ENCODE data around the gene JUND.
A peak's percentile ranks its signal among the peaks of the same experiment; 100 is the strongest.

The JUND gene

DNA sequence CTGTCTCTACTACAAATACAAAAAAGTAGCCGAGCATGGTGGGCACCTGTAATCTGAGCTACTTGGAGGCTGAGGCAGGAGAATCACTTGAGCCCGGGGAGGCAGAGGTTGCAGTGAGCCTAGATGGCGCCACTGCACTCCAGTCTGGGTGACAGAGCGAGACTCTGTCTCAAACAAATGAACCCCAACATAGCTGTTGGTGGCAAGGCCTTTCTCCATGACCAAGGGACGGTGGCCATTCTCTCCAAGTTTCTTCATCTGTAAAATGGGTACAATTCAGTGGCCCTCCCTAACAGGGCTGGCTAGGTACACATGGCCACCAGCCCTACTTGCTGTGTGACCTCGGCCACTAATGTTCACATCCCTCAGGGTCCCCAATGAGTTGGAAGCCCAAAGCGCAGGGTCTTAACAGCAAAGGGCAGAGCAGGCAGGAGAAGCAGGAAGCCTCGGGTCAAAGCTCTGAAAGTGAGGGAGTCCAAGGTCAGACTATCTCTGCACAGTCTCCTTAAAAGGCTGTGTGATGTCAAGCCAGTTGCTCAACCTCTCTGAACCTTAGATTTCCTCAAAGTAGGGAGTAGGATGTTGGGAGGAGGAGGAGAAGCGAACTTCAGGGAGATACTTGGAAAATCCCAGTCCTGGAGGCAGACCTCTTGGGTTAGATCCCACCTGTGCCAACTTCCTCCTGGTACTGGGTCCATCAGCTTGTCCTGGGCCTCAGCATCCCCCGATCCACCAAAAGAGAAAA, 2.7 kb downstream of the JUND start:
- in situ Hi-C loops (cut with MboI; ENCODE audit: low pct_unique_long_range_greater_than_20kb, low sequenced_read_pairs): no loop called here
- DNase-seq: peak; percentile 49

DNA sequence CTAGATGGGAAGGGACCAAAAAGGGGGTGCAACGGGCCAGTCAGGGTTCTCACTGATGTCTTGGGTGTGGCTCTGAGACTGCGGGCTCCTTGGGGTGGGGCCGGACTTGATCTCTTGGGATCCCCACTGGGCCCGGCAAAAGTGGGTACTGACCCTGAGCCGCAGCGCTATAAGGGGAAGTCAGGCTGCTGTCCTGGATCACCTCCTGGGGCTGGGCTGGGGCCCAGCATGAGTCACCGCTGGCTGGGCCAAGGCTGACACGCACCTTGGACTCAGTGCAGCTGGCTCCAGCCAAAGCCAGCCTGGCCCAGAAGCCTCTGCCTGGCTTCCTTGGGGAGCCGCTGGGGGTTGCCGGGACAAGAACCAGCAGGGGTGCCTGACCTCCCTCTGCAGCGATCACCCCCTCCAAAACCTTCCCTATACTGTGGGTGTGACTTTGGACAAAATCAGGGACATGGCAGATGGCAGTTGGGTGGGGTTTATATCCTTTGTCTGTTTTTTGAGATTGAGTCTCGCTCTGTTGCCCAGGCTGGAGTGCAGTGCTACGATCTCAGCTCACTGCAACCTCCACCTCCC, 6.6 kb downstream of the JUND start:
- in situ Hi-C loops (cut with MboI; ENCODE audit: low pct_unique_long_range_greater_than_20kb, low sequenced_read_pairs): no loop called here
- peak; percentile 68 for DNase-seq

DNA sequence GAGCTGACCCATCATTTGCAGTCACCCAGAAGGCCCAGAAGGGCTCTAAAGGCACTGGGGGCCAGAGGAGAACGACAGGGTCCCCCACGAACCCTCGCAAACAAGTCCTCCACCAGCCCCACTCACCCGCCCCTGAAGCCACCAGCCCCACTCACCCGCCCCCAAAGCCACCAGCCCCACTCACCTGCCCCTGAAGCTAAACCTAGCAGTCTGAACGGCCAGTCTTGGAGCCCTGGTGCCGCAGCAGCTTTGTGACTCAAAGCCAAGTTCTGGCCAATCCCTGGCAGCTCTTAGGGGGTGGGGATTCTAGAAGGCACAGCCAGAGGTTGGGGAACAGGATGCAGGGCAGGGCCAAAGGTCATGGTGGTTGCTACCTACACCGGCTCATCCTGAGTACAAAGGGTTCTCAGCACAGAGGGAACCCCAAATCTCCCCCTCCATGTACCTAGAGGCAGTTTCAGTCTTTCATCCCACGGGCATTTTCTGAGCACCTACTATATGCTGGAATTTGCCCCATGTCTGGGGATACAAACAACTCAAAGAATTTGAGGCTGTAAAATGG, 7.1 kb downstream of the JUND start, which contains the start of gene IQCN:
Gene IQCN, minus strand, starts transcription at position 234 of the 562 bp plus-strand sequence. CDS start 4,974 bp downstream, outside the sequence.
- in situ Hi-C loops (cut with MboI; ENCODE audit: low pct_unique_long_range_greater_than_20kb, low sequenced_read_pairs): no loop called here

DNA sequence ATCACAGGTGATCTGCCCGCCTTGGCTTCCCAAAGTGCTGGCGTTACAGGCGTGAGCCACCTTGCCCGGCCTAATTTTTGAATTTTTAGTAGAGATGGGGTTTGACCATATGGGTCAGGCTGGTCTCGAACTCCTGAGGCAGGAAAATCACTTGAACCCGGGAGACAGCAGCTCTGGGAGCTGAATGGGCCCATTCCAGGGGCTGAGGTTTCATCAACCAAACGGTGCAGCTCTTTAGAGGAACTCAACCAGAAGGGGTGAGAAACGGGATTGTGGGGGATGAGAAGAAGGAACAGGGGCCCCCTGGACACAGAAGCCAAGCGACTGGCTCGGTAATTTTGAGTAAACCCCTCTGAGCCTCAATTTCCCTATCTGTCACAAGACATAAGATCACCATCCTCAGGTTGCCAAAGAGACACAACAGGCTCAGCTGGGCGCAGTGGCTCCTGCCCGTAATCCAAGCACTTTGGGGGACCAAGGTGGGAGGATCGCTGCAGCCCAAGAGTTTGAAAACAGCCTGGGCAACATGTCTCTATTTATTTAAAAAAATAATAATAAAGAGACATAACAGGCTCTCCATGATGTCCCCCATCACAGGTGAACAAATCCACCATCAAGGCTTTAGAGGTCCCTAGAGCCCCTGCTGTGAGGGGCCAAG, 7.7 kb downstream of the JUND start:
- DNase-seq: no peak

More for the DNA sequence above, 7.1 kb downstream of the JUND start, which contains the start of gene IQCN:
- no peak for DNase-seq

DNA sequence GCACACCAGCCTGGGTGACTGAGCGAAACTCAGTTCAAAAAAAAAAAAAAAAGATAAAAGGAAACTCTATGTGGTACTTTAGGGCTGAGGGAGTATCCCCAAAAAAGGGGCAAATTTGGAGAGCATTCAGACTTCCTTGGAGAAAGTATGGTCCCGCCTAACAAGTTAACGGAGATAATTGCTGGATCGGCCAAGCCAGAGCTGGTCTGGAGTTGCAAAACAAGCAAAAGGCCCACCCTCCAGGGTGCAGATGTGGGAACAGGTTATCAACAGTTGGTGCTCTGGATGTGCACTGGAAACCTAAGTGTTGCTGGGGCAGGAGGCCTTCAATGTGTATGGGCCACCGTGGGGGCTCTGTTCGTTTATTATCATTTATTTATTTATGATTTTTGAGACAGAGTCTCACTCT, 10.0 kb downstream of the JUND start:
- in situ Hi-C loops (cut with MboI; ENCODE audit: low pct_unique_long_range_greater_than_20kb, low sequenced_read_pairs): no loop called here
- DNase-seq: no peak

More for the DNA sequence above, 7.7 kb downstream of the JUND start:
- in situ Hi-C loops (cut with MboI; ENCODE audit: low pct_unique_long_range_greater_than_20kb, low sequenced_read_pairs): no loop called here

DNA sequence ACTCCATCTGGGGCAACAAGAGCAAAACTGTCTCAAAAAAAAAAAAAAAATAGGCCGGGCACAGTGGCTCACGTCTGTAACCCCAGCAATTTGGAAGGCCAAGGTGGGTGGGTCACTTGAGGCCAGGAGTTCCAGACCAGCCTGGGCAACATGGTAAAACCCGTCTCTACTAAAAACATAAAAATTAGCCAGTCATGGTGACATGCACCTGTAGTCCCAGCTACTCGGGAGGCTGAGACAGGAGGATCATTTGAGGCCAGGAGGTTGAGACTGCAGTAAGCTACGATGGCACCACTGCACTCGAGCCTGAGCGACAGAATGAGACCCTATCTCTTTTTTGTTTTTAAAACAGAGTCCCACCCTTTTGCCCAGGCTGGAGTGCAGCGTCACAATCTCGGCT, 11.1 kb downstream of the JUND start:
- no peak for DNase-seq
- in situ Hi-C loops (cut with MboI; ENCODE audit: low pct_unique_long_range_greater_than_20kb, low sequenced_read_pairs): no loop called here

DNA sequence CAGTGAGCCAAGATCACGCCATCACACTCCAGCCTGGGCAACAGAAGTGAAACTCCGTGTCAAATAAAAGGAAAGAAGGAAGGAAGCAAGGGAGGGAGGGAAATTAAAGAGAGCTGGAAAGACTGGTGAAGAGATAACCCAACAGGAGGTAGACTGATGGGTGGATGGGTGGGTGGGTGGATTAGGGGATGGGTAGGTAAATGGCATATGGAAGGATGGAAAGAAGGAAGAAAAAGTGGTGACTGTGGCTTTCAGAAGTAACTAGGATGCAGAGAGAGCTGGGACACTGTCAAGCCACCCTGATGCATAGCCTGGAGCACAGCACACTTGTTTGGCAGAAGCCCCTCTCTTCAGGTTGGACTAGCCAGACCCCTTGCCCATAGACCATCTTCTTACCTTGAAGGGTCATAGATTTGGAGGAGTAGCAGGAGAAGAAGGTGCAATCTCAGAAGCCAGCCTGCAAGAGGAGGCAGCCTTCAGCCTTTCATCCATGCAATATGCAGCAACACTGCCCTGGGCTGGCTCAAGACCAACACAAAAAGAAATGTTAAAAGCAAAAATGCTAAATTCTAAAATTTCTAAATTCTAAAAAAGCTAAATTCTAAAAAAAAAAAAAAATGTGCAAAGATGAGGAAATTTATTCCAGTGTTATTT, 12.2 kb downstream of the JUND start:
- in situ Hi-C loops (cut with MboI; ENCODE audit: low pct_unique_long_range_greater_than_20kb, low sequenced_read_pairs): no loop called here
- no peak for DNase-seq

DNA sequence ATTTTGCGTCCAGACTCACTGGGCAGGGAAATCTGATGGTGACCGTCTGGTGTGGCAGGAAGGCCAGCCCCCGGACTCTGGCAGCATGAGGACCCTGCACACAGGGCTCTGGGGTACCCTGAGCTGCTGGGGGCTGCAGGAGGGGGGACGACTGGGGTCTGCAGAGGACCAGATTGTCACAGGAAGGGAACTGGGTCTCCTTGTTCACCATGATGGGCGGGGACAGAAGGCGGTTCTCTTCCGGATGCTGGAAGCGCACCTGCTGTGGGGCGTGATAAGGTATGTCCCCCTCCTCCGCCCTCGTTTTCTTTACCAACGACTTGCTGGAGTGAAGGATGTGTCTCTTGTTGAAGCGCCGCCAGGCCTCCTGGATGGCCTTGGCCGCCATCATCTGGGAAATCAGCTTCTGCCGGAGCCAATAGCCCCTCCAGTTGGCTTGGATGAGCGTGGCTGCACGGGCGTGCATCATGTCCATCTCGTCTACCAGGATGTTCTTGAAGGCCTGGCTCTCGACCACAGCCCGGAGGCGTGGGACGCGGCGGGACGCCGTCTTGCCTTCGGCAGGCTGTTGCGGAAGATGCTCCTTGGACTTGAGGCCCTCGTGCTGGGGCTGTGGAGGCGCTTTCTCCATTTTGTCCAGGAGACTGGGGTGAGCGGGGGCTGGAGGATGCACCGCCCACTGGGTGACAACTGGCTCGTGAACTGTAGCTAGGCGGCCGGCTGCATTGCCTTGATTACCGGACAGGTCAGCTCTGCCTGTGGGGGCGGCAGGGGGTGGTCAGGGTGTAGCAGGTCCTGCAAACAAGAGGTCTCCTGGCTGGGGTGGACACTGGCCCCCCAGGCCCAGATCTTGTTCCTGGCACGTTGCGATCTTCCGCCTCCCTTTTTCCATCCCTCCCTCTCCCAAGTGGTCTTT, 14.4 kb downstream of the JUND start:
- no peak for DNase-seq
- in situ Hi-C loops (cut with MboI; ENCODE audit: low pct_unique_long_range_greater_than_20kb, low sequenced_read_pairs): no loop called here

DNA sequence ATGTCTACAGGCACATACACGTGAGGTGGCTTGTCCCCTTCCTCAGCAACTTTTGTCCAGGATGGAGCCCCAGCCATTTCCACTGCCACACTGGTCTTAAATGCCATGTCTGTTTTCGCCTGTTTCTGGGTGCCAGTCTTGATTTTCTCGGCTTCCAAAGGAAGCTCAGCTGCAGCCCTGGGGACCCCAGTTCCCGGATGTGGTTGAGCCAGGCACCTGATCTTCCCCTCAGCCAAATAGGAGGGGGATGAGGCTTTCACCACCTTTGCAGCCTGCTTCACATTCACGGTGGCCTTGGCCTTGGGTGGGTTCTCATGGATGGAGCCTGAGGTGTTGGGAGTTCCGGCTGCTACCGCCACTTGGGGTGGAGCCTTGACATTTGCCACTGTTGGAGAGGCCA, 15.8 kb downstream of the JUND start:
- DNase-seq: no peak
- in situ Hi-C loops (cut with MboI; ENCODE audit: low pct_unique_long_range_greater_than_20kb, low sequenced_read_pairs): no loop called here

DNA sequence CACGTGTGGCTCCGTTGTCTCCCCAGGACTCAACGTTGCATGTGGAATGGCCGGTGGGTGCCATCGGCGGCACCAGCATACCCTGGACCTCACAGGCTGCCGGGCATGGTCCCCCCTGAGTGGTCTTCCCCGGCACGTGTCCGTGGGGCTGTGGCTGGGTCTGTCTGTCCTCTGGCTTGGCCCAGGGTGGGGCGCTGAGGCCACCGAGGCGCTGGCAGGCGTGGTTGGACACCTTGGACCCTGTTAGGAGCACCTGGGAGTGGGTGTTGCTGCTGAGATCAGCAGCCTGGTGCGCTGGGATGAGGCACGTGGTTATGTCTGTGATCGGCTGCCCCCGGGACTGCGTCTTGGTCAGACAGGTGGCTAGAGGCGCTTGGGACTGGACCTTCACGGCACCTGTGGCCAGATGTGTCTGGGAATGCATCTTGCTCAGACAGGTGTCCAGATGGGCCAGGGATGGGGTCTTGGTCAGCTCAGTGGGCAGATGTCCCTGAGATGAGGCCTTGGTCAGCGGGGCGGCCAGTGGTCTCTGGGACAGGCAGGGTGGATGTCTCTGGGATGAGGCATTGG, 16.4 kb downstream of the JUND start:
- in situ Hi-C loops (cut with MboI; ENCODE audit: low pct_unique_long_range_greater_than_20kb, low sequenced_read_pairs): no loop called here
- no peak for DNase-seq

DNA sequence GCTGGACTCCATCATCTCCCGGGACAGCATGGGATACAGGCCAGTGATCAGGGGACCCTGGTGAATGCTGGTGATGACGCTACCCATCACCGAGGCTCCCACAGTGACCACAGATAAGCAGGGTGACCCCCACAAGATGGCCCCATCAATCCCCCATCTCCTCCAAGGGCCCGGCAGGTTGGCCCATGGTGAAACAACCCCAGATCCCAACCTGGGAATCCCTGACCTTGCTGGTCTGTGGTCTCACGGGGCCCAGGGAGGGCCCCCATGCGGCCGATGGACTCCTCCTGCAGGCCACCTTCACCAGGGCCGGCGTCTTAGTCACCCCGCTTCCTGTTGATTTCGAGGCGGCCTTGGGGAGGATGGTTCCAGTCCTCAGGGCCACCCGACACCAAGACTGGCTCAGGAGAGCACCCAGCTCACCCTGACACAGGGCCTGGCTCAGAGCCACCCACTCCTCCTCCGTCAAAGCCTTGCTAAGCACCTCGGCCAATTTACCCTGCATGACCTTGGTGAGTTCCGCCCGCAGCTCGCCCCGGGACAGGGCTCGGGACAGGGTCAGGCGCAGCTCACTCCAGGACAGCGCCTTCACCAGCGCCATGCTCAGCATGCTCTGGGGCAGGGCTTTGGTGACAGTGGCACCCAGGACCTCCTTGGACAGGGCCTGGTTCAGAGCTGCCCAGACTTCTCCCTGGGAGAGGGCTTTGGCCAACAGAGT, 17.1 kb downstream of the JUND start:
- in situ Hi-C loops (cut with MboI; ENCODE audit: low pct_unique_long_range_greater_than_20kb, low sequenced_read_pairs): no loop called here
- DNase-seq: no peak

DNA sequence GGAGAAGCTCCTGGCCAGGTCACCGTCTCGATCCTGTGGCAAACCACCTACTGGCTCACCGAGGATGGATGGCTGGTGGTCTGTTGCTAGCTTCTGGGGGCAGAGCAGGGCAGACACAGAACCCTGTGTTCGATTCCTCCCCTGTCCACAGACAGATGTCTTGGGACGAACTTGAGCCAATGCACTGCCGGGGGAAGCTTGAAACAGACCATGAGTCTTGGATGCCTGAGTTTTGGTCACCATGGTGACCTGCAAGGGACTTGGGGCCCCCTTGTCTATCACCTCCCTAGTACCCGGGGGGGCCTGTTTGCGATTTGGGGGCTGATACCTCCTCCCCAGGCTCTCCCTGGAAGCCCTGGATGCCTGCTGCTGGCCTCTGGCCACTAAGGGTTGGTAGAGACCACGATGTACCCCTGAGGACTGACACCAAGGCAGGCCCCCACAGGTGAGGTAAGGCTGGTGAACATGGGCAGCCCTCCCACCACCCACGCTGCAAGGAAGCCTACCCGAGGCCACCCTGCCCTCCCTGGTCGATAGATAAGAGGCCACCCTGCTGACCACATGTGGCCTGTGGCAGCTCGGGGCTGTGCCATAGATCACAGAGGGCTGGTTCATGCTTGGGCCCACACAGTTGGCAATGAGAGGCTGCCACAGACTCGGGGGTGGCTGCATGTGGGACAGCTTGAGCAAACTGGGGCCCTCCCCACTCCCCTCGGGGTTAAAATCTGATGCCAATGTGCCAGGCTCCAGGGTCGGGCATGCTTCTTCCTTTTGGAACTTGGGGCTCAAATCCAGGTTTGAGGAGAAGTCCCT, 17.9 kb downstream of the JUND start:
- in situ Hi-C loops (cut with MboI; ENCODE audit: low pct_unique_long_range_greater_than_20kb, low sequenced_read_pairs): no loop called here
- no peak for DNase-seq

DNA sequence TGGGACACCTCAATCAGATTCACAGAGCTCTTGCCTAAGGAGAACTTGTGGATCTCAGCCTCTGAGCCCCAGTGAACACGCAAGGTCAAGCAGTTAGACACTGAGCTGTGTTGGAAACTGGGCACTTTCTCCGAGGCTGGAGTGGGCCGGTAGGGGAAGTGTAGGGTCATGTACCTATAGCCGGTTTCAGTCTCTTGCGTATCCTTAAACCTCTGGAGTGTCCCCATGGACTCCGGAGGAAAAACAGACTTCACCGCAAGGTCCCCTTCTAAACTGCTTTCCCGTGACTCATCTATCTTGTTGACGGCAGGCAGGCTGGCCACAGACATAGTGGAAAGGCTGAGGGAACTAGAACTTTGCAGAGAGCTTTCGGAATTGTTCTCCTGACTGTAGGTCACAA, 18.5 kb downstream of the JUND start:
- no peak for DNase-seq
- in situ Hi-C loops (cut with MboI; ENCODE audit: low pct_unique_long_range_greater_than_20kb, low sequenced_read_pairs): no loop called here

DNA sequence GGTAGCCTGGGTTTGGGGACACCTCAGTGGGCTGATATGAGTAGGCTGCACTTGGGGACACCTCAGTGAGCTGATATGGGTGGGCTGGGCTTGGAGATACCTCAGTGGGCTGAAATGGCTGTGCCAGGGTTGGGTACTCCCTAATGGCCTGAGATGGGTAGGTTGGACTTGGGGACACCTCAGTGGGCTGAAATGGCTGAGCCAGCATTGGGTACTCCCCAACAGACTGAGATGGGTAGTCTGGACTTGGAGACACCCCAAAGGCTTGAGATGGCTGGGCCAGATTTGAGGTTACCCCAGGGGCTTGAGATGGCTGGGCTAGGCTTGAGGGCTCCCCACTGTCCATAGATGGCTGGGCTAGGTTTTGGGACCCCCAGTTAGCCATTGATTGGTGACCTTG, 19.3 kb downstream of the JUND start:
- no peak for DNase-seq
- in situ Hi-C loops (cut with MboI; ENCODE audit: low pct_unique_long_range_greater_than_20kb, low sequenced_read_pairs): no loop called here

DNA sequence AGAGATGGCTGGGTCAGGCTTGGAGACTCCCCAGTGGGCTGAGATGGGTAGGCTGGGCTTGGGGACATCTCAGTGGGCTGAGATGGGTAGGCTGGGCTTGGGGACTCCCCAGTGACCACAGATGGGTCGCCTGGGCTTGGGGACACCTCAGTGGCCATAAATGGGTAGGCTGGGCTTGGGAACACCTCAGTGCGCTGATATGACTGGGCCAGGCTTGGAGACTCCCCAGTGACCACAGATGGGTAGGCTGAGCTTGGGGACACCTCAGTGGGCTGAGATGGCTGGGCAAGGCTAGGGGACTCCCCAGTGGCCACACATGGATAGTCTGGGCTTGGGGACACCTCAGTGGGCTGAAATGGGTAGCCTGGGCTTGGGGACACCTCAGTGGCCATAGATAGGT, 19.9 kb downstream of the JUND start:
- in situ Hi-C loops (cut with MboI; ENCODE audit: low pct_unique_long_range_greater_than_20kb, low sequenced_read_pairs): no loop called here
- DNase-seq: no peak

DNA sequence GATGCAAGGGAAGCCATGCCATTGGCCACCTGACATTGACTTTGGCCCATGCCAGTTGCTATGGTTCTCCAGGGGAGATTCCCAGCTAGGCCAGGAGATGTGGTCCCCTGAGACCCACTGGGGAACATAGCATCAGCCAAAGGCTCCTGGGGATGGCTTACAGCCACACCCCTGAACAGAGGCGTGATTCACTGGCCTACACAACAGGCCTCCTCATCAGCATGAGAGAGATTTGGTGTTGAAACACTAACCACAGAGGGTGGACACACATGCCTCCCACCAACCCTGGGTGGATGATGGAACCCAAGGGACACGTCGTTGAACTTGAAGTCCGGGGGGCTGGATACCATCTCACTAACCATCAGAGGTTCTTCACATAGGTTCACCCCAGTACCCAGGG, 21.5 kb downstream of the JUND start:
- in situ Hi-C loops (cut with MboI; ENCODE audit: low pct_unique_long_range_greater_than_20kb, low sequenced_read_pairs): no loop called here
- no peak for DNase-seq
